Memory B cell (primary cell): ENCODE measurements around the gene ZBTB48.

ENCODE experiments used
- ATAC-seq: fragments of 150-1000 bp; cut with Tn5 transposase; 2 replicates; pipeline ENCODE4 v1.10.0; 2021; ENCODE audit warnings: low read depth, mild to moderate bottlenecking, moderate library complexity
- DNase-seq, 2 donors: peaks; one replicate each; pipeline ENCODE4 v3.0.0; 2022; ENCODE audit warnings: low spot score in 2 of 2
- H3K27ac Mint-ChIP-seq: one replicate; pipeline ENCODE4 v1.8.0; 2022; ENCODE audit warnings: mild to moderate bottlenecking, moderate library complexity, mixed read lengths
- H3K27me3 Mint-ChIP-seq: one replicate; pipeline ENCODE4 v1.8.0; 2022; ENCODE audit warnings: mixed read lengths
- H3K36me3 Mint-ChIP-seq: one replicate; pipeline ENCODE4 v1.8.0; 2022; ENCODE audit warnings: mild to moderate bottlenecking, mixed read lengths
- H3K4me1 Mint-ChIP-seq: one replicate; pipeline ENCODE4 v1.8.0; 2022; ENCODE audit warnings: mixed read lengths
- H3K4me3 Mint-ChIP-seq: one replicate; pipeline ENCODE4 v1.8.0; 2022; ENCODE audit warnings: mild to moderate bottlenecking, moderate library complexity, mixed read lengths
- H3K9me3 Mint-ChIP-seq: one replicate; pipeline ENCODE4 v1.8.0; 2022; ENCODE audit warnings: mixed read lengths

Gene ZBTB48

DNA sequence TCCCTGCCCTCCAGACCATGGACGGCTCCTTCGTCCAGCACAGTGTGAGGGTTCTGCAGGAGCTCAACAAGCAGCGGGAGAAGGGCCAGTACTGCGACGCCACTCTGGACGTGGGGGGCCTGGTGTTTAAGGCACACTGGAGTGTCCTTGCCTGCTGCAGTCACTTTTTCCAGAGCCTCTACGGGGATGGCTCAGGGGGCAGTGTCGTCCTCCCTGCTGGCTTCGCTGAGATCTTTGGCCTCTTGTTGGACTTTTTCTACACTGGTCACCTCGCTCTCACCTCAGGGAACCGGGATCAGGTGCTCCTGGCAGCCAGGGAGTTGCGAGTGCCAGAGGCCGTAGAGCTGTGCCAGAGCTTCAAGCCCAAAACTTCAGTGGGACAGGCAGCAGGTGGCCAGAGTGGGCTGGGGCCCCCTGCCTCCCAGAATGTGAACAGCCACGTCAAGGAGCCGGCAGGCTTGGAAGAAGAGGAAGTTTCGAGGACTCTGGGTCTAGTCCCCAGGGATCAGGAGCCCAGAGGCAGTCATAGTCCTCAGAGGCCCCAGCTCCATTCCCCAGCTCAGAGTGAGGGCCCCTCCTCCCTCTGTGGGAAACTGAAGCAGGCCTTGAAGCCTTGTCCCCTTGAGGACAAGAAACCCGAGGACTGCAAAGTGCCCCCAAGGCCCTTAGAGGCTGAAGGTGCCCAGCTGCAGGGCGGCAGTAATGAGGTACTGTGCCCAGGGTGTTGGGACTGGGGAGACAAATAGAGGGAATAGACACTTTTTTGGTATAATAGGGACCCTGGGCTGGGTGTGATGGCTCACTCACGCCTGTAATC is 1.0 kb downstream of the ZBTB48 start:
- no peaks in the 10 kb centered on the region for H3K9me3 Mint-ChIP-seq
- peak overlapping the region; percentile 99 for H3K4me3 Mint-ChIP-seq
- no peaks in the 10 kb centered on the region for H3K36me3 Mint-ChIP-seq
- DNase-seq = peak in 1 of 2 donors; percentile 26
- peak overlapping the region; percentile 99 for H3K27ac Mint-ChIP-seq
- peaks cover 29% of the 10 kb centered on the region for H3K4me1 Mint-ChIP-seq
- no peaks in the 10 kb centered on the region for H3K27me3 Mint-ChIP-seq
- ATAC-seq = no peak

DNA sequence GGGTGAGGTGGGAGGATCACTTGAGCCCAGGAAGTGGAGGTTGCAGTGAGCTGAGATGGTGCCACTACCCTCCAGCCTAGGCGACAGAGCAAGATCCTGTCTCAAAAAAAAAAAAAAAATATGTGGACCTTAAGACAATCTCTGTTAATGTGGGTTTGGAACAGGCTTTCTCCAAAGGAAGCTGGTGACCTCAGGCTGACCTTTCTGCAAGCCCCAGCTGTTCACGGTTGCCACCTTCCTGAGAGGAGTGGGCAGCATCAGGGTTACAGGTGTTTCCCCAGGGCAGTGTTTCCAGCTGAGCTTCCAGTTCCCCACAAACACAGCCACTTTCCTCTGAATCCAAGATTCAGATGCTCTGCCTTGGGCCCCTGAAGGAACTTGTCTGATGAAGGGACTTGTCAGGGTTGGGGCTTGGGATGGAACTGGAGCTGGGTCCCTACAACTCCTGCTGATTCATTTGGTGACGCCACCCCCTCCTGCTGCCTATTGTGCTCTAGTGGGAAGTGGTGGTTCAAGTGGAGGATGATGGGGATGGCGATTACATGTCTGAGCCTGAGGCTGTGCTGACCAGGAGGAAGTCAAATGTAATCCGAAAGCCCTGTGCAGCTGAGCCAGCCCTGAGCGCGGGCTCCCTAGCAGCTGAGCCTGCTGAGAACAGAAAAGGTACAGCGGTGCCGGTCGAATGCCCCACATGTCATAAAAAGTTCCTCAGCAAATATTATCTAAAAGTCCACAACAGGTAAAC is 1.9 kb downstream of the ZBTB48 start:
- H3K4me1 Mint-ChIP-seq = peaks cover 29% of the 10 kb centered on the region
- H3K4me3 Mint-ChIP-seq = peak overlapping the region; percentile 41
- H3K27ac Mint-ChIP-seq = peak overlapping the region; percentile 99
- DNase-seq = no peak
- no peaks in the 10 kb centered on the region for H3K27me3 Mint-ChIP-seq
- no peaks in the 10 kb centered on the region for H3K36me3 Mint-ChIP-seq
- H3K9me3 Mint-ChIP-seq = no peaks in the 10 kb centered on the region
- ATAC-seq = no peak

DNA sequence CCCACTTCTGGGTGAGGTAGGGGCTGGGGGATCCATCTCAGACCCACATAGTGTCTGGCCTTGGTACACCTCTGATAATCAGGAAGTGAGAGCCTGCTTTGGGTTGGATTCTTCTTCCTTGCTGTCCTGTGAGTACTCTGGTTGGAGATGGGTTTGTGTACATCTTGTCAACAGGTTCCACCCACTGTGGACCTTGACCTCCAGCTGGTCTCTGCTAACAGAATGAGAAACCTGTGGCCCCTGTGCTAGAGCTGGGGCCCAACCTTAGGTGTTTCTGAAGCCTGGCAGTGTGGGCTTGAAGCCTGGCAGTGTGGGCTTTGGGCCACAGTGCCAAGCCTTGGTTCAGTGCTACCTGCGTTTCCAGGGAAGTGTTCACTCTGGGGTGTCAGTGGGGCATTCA is 2.6 kb downstream of the ZBTB48 start:
- H3K4me3 Mint-ChIP-seq = peak overlapping the region; percentile 44
- no peaks in the 10 kb centered on the region for H3K9me3 Mint-ChIP-seq
- H3K4me1 Mint-ChIP-seq = peaks cover 30% of the 10 kb centered on the region
- no peak for DNase-seq
- peak overlapping the region; percentile 45 for H3K27ac Mint-ChIP-seq
- no peaks in the 10 kb centered on the region for H3K36me3 Mint-ChIP-seq
- no peak for ATAC-seq
- H3K27me3 Mint-ChIP-seq = no peaks in the 10 kb centered on the region

- peak overlapping the region; percentile 28 for H3K27ac Mint-ChIP-seq
- H3K27me3 Mint-ChIP-seq = no peaks in the 10 kb centered on the region
- peaks cover 34% of the 10 kb centered on the region for H3K4me1 Mint-ChIP-seq
- DNase-seq (no peak), ATAC-seq (no peak)
- H3K4me3 Mint-ChIP-seq = peak overlapping the region; percentile 48
- no peaks in the 10 kb centered on the region for H3K9me3 Mint-ChIP-seq
- peaks cover 3% of the 10 kb centered on the region for H3K36me3 Mint-ChIP-seq
Measured at GRCh38 chr1:6584126-6585080, 4.6 kb downstream of the ZBTB48 start.

- H3K9me3 Mint-ChIP-seq = no peaks in the 10 kb centered on the region
- ATAC-seq = no peak
- H3K4me3 Mint-ChIP-seq = no peak overlapping the region
- H3K4me1 Mint-ChIP-seq = peaks cover 34% of the 10 kb centered on the region
- no peak overlapping the region for H3K27ac Mint-ChIP-seq
- H3K27me3 Mint-ChIP-seq = no peaks in the 10 kb centered on the region
- H3K36me3 Mint-ChIP-seq = peaks cover 5% of the 10 kb centered on the region
- no peak for DNase-seq
Measured at GRCh38 chr1:6585081-6585722, 5.4 kb downstream of the ZBTB48 start.

- ATAC-seq = no peak
- Mint-ChIP-seq H3K9me3 (no peaks in the 10 kb centered on the region), H3K4me1 (peaks cover 29% of the 10 kb centered on the region), H3K36me3 (peaks cover 5% of the 10 kb centered on the region), H3K4me3 (no peak overlapping the region), H3K27ac (no peak overlapping the region), H3K27me3 (no peaks in the 10 kb centered on the region)
- DNase-seq = no peak
Measured at GRCh38 chr1:6585841-6586240, 6.0 kb downstream of the ZBTB48 start.

DNA sequence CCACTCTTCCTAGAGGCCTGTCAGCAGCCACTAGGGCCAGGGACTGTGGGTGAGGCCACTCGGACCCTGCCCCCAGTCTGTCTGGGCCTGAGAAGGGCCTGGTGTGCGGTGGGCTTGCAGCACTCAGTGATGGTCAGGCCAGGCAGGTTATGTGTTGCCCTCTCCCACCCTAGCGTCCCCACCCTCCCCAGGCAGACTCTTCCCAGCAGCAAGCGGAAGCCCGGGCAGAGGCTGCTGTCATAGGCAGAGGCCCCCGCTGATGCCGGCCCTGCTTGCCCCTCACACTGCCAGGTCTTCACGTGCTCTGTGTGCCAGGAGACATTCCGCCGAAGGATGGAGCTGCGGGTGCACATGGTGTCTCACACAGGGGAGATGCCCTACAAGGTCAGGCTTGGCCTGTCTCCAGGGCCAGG is 6.6 kb downstream of the ZBTB48 start:
- Mint-ChIP-seq H3K27ac (no peak overlapping the region), H3K36me3 (peaks cover 5% of the 10 kb centered on the region), H3K27me3 (no peaks in the 10 kb centered on the region), H3K4me3 (no peak overlapping the region), H3K4me1 (peaks cover 28% of the 10 kb centered on the region), H3K9me3 (no peaks in the 10 kb centered on the region)
- ATAC-seq = no peak
- DNase-seq = no peak

DNA sequence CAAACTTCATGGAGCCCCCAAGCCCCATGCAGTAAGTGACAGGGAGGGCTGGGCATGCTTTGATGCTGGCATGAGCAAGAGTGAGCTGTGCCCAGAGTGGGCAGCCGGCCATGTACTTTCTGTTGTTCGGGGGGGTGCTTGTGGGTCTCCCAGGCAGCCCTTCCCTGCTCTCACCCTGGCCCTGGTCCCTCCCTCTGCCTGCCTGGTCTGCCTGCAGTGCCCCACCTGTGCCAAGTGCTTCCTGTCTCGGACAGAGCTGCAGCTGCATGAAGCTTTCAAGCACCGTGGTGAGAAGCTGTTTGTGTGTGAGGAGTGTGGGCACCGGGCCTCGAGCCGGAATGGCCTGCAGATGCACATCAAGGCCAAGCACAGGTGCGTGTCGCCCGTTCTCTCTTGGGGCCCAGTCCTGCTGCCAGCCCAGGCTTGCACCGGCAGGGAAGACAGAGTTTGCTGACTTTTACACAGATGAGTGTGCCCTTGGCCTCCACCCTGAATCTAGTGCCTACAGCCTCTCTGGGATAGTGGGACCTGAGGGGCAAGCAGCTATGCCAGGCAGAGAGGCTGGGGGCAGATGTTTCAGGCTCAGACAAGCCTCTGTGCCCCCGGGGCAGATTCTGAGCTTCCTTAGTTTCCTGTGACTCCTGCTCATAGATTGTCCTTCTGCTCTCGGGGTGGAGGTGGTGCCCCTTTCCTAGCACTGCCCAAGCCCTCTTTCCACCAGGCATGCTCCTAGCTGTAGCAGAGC is 7.6 kb downstream of the ZBTB48 start:
- peaks cover 5% of the 10 kb centered on the region for H3K36me3 Mint-ChIP-seq
- no peaks in the 10 kb centered on the region for H3K9me3 Mint-ChIP-seq
- H3K27ac Mint-ChIP-seq = peak overlapping the region; percentile 38
- DNase-seq (no peak), ATAC-seq (no peak)
- no peaks in the 10 kb centered on the region for H3K27me3 Mint-ChIP-seq
- peaks cover 19% of the 10 kb centered on the region for H3K4me1 Mint-ChIP-seq
- H3K4me3 Mint-ChIP-seq = no peak overlapping the region

DNA sequence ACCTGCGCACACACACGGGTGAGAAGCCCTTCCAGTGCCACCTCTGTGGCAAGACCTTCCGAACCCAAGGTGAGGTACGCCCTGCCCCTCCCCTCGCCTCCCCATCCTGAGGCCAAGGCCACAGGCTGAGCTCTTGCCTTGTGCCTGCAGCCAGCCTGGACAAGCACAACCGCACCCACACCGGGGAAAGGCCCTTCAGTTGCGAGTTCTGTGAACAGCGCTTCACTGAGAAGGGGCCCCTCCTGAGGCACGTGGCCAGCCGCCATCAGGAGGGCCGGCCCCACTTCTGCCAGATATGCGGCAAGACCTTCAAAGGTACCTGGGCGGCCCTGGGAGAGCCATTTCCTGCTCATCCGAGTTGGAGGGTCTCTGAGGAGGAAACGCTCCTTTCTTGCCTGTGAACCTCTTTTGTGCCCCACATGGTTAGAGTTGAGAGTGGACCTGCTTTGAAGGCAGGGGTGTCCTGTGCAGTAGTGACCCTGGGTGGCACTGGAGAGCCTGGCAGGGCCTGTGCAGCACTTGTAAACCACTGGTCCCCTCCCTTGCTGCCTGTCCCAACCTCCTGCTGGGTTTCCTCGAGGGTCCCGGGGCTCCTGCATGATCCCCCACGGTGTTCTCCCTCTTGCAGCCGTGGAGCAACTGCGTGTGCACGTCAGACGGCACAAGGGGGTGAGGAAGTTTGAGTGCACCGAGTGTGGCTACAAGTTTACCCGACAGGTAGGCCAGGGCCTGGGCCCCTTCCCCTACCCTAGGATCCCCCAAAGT is 8.5 kb downstream of the ZBTB48 start:
- H3K27ac Mint-ChIP-seq = no peak overlapping the region
- H3K4me3 Mint-ChIP-seq = no peak overlapping the region
- no peaks in the 10 kb centered on the region for H3K27me3 Mint-ChIP-seq
- no peaks in the 10 kb centered on the region for H3K9me3 Mint-ChIP-seq
- peaks cover 18% of the 10 kb centered on the region for H3K4me1 Mint-ChIP-seq
- no peak for ATAC-seq
- no peak for DNase-seq
- H3K36me3 Mint-ChIP-seq = peaks cover 5% of the 10 kb centered on the region

DNA sequence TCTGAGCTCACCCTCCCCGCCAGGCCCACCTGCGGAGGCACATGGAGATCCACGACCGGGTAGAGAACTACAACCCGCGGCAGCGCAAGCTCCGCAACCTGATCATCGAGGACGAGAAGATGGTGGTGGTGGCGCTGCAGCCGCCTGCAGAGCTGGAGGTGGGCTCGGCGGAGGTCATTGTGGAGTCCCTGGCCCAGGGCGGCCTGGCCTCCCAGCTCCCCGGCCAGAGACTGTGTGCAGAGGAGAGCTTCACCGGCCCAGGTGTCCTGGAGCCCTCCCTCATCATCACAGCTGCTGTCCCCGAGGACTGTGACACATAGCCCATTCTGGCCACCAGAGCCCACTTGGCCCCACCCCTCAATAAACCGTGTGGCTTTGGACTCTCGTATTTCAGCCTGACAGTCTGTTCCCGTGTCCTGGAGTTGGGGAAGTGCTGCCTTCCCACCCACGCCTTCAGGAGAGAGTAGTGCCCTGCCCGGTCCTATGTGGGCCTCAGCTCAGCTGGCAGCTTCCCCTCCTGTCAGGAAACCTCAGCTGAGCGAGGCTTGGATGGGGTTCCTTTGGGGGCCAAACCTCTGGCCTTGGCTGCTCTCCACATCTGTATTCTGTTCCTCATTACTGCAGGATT is 9.2 kb downstream of the ZBTB48 start:
- no peaks in the 10 kb centered on the region for H3K27me3 Mint-ChIP-seq
- DNase-seq = no peak
- H3K36me3 Mint-ChIP-seq = peaks cover 5% of the 10 kb centered on the region
- H3K9me3 Mint-ChIP-seq = no peaks in the 10 kb centered on the region
- no peak overlapping the region for H3K4me3 Mint-ChIP-seq
- no peak overlapping the region for H3K27ac Mint-ChIP-seq
- ATAC-seq = no peak
- H3K4me1 Mint-ChIP-seq = peaks cover 18% of the 10 kb centered on the region

DNA sequence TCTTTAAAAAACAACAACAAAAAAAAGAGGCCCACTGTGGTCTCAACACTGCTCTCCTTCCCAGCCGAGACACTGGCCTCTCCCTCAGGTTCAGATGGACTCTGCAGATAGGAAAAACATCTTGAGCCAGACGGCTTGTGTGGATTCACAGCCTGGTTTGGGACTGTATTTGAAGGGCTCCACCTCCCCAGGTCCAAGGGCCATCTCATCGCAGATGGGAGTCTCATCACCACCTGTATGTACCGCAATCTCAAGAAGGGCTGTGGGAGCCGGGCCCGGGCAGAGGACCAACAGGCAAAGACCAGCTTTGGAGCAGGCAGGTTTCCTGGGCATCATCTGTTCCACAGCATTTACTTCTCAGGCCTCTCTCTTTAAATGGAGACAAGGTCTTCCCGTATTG is 10.3 kb downstream of the ZBTB48 start:
- H3K36me3 Mint-ChIP-seq = peaks cover 5% of the 10 kb centered on the region
- no peak overlapping the region for H3K27ac Mint-ChIP-seq

DNA sequence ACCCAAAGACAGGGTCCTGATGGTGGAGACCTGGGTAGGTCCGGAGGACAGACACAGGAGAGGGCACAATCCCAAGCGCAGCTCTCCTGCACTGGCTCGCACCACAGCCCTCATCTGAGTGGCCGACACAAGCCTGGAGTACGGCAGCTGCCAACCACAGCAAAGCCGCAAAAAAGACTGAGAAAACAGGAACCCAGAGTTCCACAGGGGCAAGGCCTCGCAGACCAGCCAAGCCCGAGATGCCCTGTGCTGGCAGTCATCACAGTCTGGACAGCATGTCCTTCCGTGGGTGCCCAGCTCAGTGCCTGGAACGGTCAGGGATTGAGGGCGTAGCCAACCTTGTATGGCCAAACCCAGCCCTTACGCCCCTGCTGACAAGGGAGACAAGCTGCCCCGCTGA is 11.4 kb downstream of the ZBTB48 start:
- Mint-ChIP-seq H3K4me3 (no peak overlapping the region), H3K36me3 (peaks cover 5% of the 10 kb centered on the region), H3K27me3 (no peaks in the 10 kb centered on the region), H3K27ac (no peak overlapping the region), H3K4me1 (peaks cover 10% of the 10 kb centered on the region), H3K9me3 (no peaks in the 10 kb centered on the region)
- no peak for DNase-seq
- ATAC-seq = peak; percentile 53

More for the DNA sequence above, 10.3 kb downstream of the ZBTB48 start:
- no peaks in the 10 kb centered on the region for H3K27me3 Mint-ChIP-seq
- ATAC-seq = no peak
- no peak for DNase-seq
- no peaks in the 10 kb centered on the region for H3K9me3 Mint-ChIP-seq
- H3K4me1 Mint-ChIP-seq = peaks cover 11% of the 10 kb centered on the region
- H3K4me3 Mint-ChIP-seq = no peak overlapping the region
